ENCODE data around the gene STK24.

Gene STK24

GRCh38 chr13:98467263-98467985 is 109.5 kb downstream of the STK24 start:
- no peak for DNase-seq

- no peak for DNase-seq
Measured at GRCh38 chr13:98466634-98467236, 110.2 kb downstream of the STK24 start.

- DNase-seq = no peak
Measured at GRCh38 chr13:98462946-98463345, 114.0 kb downstream of the STK24 start.

GRCh38 chr13:98462241-98462882 is 114.5 kb downstream of the STK24 start:
- DNase-seq = no peak

- DNase-seq = no peak
Measured at GRCh38 chr13:98461486-98462240, 115.2 kb downstream of the STK24 start.

GRCh38 chr13:98460516-98460915 is 116.4 kb downstream of the STK24 start:
- DNase-seq = no peak

GRCh38 chr13:98459721-98460370 is 117.1 kb downstream of the STK24 start:
- no peak for DNase-seq

- DNase-seq = no peak
Measured at GRCh38 chr13:98459171-98459681, 117.7 kb downstream of the STK24 start.

GRCh38 chr13:98458431-98458830 is 118.5 kb downstream of the STK24 start:
- no peak for DNase-seq

- no peak for DNase-seq
Measured at GRCh38 chr13:98457053-98457452, 119.9 kb downstream of the STK24 start.

GRCh38 chr13:98456413-98456845 is 120.5 kb downstream of the STK24 start:
- DNase-seq = no peak

GRCh38 chr13:98454389-98454881 is 122.5 kb downstream of the STK24 start:
- DNase-seq = no peak

GRCh38 chr13:98452851-98453843 is 123.8 kb downstream of the STK24 start:
- DNase-seq = no peak

GRCh38 chr13:98451676-98452470 is 125.0 kb downstream of the STK24 start:
- DNase-seq = no peak

- DNase-seq = peak; percentile 17
Measured at GRCh38 chr13:98450539-98451111, 126.3 kb downstream of the STK24 start.

GRCh38 chr13:98450026-98450425 is 126.9 kb downstream of the STK24 start:
- DNase-seq = no peak

- no peak for DNase-seq
Measured at GRCh38 chr13:98449273-98449672, 127.6 kb downstream of the STK24 start.

- no peak for DNase-seq
Measured at GRCh38 chr13:98448642-98448928, 128.3 kb downstream of the STK24 start.

GRCh38 chr13:98447881-98448641 is 128.8 kb downstream of the STK24 start:
- peak; percentile 67 for DNase-seq

All from NCI-H510A (cell line).